HL-60 (cell line): ENCODE results near the gene BDKRB1.

ENCODE experiments used
- DNase-seq, 2 experiments: peaks; one replicate each; pipeline ENCODE4 v3.0.0-alpha.2; 2010 to 2020; ENCODE audit warnings: low read depth in 1 of 2, low spot score in 1 of 2
- H3K27ac ChIP-seq: fragments of 250-450 bp; sonication (Bioruptor Pico); replicated peaks from 2 replicates; pipeline ENCODE4 v1.5.1; 2020; ENCODE audit warnings: mild to moderate bottlenecking, moderate library complexity
- H3K27me3 ChIP-seq: fragments of 250-450 bp; sonication (Bioruptor Pico); 2 replicates; pipeline ENCODE4 v1.5.1; 2021; ENCODE audit warnings: mild to moderate bottlenecking, moderate library complexity; ENCODE audit not compliant: insufficient read depth, poor library complexity, severe bottlenecking
- H3K4me3 ChIP-seq: replicated peaks from 2 replicates; pipeline ENCODE4 v1.5.1; 2011; ENCODE audit warnings: mild to moderate bottlenecking, control low read depth, low read length; ENCODE audit not compliant: insufficient read depth
- GABPA ChIP-seq: IDR thresholded peaks from 2 replicates; pipeline ENCODE4 v1.6.1; 2012; ENCODE audit warnings: low read depth
- POLR2AphosphoS5 ChIP-seq: IDR thresholded peaks from 2 replicates; pipeline ENCODE4 v1.6.1; 2012; ENCODE audit warnings: low read depth
- SPI1 ChIP-seq: IDR thresholded peaks from 2 replicates; pipeline ENCODE4 v1.6.1; 2012; ENCODE audit warnings: low read depth, mild to moderate bottlenecking, borderline replicate concordance
- TF ChIP-seq, protein P1 (sequence below): IDR thresholded peaks from one replicate; pipeline ENCODE4 v1.5.1; 2011; ENCODE audit warnings: low read length, control low read depth, inconsistent platforms; ENCODE audit not compliant: insufficient read depth
- TF ChIP-seq, protein P2 (sequence below): IDR thresholded peaks from 2 replicates; pipeline ENCODE4 v1.6.1; 2012; ENCODE audit warnings: low read depth; ENCODE audit not compliant: insufficient replicate concordance

BDKRB1 gene

DNA sequence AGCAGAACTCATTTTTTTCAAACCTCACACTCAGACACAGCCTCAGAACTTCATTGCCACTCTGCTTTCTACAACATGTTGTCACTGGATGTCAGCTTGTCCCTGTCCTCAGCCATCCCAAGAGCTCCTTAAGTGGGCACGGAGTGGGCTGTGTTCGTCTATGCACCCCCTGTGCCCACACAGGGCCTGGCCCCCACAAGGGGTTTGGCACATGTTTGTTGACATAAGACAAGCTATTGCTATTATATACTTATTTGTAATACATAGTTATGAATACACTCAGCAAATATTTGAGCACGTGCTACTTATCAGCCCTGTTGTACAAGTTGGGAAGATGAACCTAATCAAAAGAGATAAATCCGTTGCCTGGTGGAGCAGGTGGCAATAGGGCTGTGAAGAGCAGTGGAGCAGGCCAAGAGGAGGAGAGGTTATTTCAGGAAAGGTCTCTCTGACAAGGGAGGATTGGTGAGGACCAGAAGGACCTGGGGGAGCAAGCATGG is 4.3 kb upstream of the BDKRB1 start:
- H3K27me3 ChIP-seq, result no peaks in the 10 kb centered on the region
- no peak overlapping the region for H3K4me3 ChIP-seq
- TF ChIP-seq, protein P1, sequence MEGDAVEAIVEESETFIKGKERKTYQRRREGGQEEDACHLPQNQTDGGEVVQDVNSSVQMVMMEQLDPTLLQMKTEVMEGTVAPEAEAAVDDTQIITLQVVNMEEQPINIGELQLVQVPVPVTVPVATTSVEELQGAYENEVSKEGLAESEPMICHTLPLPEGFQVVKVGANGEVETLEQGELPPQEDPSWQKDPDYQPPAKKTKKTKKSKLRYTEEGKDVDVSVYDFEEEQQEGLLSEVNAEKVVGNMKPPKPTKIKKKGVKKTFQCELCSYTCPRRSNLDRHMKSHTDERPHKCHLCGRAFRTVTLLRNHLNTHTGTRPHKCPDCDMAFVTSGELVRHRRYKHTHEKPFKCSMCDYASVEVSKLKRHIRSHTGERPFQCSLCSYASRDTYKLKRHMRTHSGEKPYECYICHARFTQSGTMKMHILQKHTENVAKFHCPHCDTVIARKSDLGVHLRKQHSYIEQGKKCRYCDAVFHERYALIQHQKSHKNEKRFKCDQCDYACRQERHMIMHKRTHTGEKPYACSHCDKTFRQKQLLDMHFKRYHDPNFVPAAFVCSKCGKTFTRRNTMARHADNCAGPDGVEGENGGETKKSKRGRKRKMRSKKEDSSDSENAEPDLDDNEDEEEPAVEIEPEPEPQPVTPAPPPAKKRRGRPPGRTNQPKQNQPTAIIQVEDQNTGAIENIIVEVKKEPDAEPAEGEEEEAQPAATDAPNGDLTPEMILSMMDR, result no peak
- TF ChIP-seq, protein P2, sequence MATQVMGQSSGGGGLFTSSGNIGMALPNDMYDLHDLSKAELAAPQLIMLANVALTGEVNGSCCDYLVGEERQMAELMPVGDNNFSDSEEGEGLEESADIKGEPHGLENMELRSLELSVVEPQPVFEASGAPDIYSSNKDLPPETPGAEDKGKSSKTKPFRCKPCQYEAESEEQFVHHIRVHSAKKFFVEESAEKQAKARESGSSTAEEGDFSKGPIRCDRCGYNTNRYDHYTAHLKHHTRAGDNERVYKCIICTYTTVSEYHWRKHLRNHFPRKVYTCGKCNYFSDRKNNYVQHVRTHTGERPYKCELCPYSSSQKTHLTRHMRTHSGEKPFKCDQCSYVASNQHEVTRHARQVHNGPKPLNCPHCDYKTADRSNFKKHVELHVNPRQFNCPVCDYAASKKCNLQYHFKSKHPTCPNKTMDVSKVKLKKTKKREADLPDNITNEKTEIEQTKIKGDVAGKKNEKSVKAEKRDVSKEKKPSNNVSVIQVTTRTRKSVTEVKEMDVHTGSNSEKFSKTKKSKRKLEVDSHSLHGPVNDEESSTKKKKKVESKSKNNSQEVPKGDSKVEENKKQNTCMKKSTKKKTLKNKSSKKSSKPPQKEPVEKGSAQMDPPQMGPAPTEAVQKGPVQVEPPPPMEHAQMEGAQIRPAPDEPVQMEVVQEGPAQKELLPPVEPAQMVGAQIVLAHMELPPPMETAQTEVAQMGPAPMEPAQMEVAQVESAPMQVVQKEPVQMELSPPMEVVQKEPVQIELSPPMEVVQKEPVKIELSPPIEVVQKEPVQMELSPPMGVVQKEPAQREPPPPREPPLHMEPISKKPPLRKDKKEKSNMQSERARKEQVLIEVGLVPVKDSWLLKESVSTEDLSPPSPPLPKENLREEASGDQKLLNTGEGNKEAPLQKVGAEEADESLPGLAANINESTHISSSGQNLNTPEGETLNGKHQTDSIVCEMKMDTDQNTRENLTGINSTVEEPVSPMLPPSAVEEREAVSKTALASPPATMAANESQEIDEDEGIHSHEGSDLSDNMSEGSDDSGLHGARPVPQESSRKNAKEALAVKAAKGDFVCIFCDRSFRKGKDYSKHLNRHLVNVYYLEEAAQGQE, result no peak
- no peak for TF ChIP-seq GABPA
- no peak for TF ChIP-seq POLR2AphosphoS5
- TF ChIP-seq SPI1, result no peak
- DNase-seq, result no peak
- H3K27ac ChIP-seq, result no peak overlapping the region

DNA sequence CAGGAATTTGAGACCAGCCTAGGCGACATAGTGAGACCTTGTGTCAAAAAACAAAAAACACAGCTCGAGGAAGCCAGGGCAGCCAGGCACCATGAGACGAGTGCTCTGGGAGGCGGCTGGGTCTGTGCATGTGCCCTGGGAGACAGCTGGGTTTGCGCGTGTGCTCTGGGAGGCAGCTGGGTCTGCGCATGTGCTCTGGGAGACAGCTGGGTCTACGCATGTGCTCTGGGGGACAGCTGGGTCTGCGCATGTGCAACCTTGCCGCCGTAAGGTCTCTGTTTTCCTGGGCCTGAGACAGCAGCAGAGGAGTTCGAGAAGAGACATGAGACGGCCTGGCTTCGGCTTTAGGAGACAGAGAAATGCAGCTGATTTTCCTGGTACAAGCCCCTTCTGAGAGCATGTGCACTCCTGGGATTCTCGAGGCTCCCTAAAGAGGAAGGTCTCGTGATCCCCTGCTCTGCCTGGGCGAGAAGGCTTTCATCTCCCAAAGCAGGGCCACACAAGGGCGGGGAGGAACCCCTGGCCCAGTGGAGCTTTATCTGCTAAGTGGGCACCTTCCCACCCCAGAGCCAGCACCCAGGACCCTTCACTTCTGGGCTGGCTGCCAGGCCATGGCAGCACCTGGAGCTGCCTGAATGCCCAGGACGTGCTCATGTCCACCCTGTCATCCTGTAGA is 3.5 kb upstream of the BDKRB1 start:
- Histone ChIP-seq H3K27ac (no peak overlapping the region), H3K4me3 (no peak overlapping the region), H3K27me3 (no peaks in the 10 kb centered on the region)
- TF ChIP-seq GABPA, result no peak
- TF ChIP-seq, protein P2, result no peak
- no peak for TF ChIP-seq SPI1
- TF ChIP-seq POLR2AphosphoS5, result no peak
- TF ChIP-seq, protein P1, result no peak
- no peak for DNase-seq

DNA sequence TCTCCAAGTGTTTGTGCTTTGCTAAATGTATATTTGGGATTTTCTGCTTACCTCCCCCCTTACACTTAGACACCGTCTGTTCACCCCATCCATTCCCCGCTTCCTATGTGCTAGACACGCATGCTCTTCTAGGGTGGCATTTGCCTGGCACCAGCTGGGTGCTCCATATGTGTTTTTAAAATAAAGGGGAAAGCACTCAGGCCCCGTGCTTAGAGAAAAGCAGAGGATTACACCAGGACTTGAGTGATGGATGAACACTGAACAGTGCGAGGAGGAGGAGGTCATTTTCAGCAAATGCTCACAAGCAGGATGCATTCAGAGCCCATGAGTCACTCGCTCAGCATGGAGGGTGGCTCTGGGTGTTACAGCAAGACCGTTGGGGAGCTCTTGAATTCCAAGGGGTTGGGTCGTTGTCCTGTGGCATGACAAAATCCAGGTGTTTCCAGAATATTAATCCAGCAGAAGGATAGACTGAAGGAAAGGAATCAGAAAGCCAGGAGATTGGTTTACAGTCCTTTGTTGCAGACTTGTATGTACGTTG is 2.9 kb upstream of the BDKRB1 start:
- H3K27me3 ChIP-seq, result no peaks in the 10 kb centered on the region
- no peak overlapping the region for H3K27ac ChIP-seq
- H3K4me3 ChIP-seq, result no peak overlapping the region
- DNase-seq, result no peak
- TF ChIP-seq SPI1 (no peak), POLR2AphosphoS5 (no peak), GABPA (no peak)
- TF ChIP-seq, protein P1, result no peak
- TF ChIP-seq, protein P2, result no peak
